HEK293T (cell line): ENCODE measurements around the gene FGF7.

Source experiments
- BHLHE40 ChIP-seq: fragments of 450-650 bp; IDR thresholded peaks from 2 replicates; pipeline ENCODE4 v1.6.1; 2016; ENCODE audit warnings: mild to moderate bottlenecking, moderate library complexity, borderline replicate concordance
- FOXK2 ChIP-seq: fragments of 450-650 bp; IDR thresholded peaks from 2 replicates; pipeline ENCODE4 v1.6.1; 2016; ENCODE audit warnings: mild to moderate bottlenecking
- LEF1 ChIP-seq: fragments of 450-650 bp; IDR thresholded peaks from 2 replicates; pipeline ENCODE4 v1.6.1; 2017; ENCODE audit warnings: mild to moderate bottlenecking, borderline replicate concordance
- SP1 ChIP-seq: fragments of 450-650 bp; IDR thresholded peaks from 2 replicates; pipeline ENCODE4 v1.6.1; 2017
- SUZ12 ChIP-seq: fragments of 450-650 bp; IDR thresholded peaks from 2 replicates; pipeline ENCODE4 v1.6.1; 2016; ENCODE audit warnings: mild to moderate bottlenecking
- ZNF384 ChIP-seq: fragments of 450-650 bp; IDR thresholded peaks from 2 replicates; pipeline ENCODE4 v1.6.1; 2016

GRCh38 chr15:49462232-49462844, 39.3 kb downstream of the FGF7 start:
- no peak for TF ChIP-seq ZNF384
- TF ChIP-seq FOXK2, result no peak
- no peak for TF ChIP-seq SP1
- TF ChIP-seq BHLHE40, result no peak
- no peak for TF ChIP-seq SUZ12
- TF ChIP-seq LEF1, result no peak
